ENCODE data around the gene KBTBD13.

- no peak for TF ChIP-seq CTCF (optimal IDR thresholded peaks at IDR 0.05 in 1 of 3, IDR thresholded peaks at IDR 0.05 in 1 of 3, conservative IDR thresholded peaks at IDR 0.05 in 1 of 3; ENCODE audit: extremely low read depth in 1 of 3, insufficient read depth in 2 of 3, low read length in 3 of 3)
- no peak for TF ChIP-seq EZH2 (IDR thresholded peaks at IDR 0.05; ENCODE audit: low read length)
Observed at GRCh38 chr15:65059931-65060596, 16.5 kb upstream of the KBTBD13 start.

All from keratinocyte (primary cell).